C4-2B (cell line): ENCODE results near the gene UNC5C.

Source experiments
- CTCF ChIP-seq: fragments of 450-650 bp; conservative IDR thresholded peaks from 2 replicates; pipeline ENCODE4 v1.5.1; 2017; ENCODE audit warnings: mild to moderate bottlenecking
- ZFX ChIP-seq: fragments of 450-650 bp; IDR thresholded peaks from 2 replicates; pipeline ENCODE4 v1.6.1; 2017

DNA sequence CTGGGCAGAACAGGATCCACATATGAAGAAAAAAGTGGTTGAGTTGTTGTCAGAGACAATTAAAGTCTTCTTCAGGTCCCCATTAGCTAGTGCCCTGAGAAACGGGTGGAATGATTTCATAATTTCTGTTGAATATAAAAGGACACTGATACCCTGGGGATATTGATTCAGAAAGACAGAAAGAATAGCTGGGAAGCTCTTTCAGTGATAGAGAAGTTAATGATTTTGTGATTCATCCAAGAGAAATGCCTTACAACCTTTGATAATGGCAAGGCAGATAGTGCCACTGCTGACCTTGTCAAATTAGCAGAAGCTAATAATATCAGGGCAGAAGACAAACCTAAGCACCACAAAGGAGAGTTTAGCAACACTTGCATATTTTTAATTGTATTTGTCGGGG is 37.9 kb downstream of the UNC5C start:
- TF ChIP-seq CTCF, result no peak
- TF ChIP-seq ZFX, result no peak
